Natural killer cell treated with Interleukin-12 subunit alpha and Interleukin-12 subunit beta and Interleukin-15 and Interleukin-18, amount 100 ng/mL, for 72 hours (primary cell): ENCODE measurements around the gene PROM1. TPM values are rescaled to one million over a fixed set of nuclear protein-coding genes. Genes with fewer than 3 reads are reported as not detected.

Source experiments
- ATAC-seq, 2 donors: fragments of 150-1000 bp; cut with Tn5 transposase in 1 of 2; sonication (Bioruptor Pico), chemical (Tn5 transposase) in 1 of 2; 2 replicates each; pipeline ENCODE4 v1.10.0; 2021
- DNase-seq: peaks from one replicate; pipeline ENCODE4 v3.0.0; 2022; ENCODE audit warnings: low spot score
- H3K27ac Mint-ChIP-seq, 2 donors: 1 replicate in 1 of 2; 2 replicates in 1 of 2; pipeline ENCODE4 v1.8.0; 2022; ENCODE audit warnings: mixed read lengths in 2 of 2, mild to moderate bottlenecking in 1 of 2, moderate library complexity in 1 of 2
- H3K27me3 Mint-ChIP-seq, 2 donors: 1 replicate in 1 of 2; 2 replicates in 1 of 2; pipeline ENCODE4 v1.8.0; 2022; ENCODE audit warnings: mixed read lengths in 2 of 2
- H3K36me3 Mint-ChIP-seq: one replicate; pipeline ENCODE4 v1.8.0; 2022; ENCODE audit warnings: mixed read lengths
- H3K4me1 Mint-ChIP-seq, 2 donors: 1 replicate in 1 of 2; 2 replicates in 1 of 2; pipeline ENCODE4 v1.8.0; 2022; ENCODE audit warnings: low read depth in 2 of 2, mixed read lengths in 2 of 2, mild to moderate bottlenecking in 1 of 2
- H3K4me3 Mint-ChIP-seq: one replicate; pipeline ENCODE4 v1.8.0; 2022; ENCODE audit warnings: mixed read lengths
- H3K9me3 Mint-ChIP-seq: 2 replicates; pipeline ENCODE4 v1.8.0; 2022; ENCODE audit warnings: mixed read lengths
- total RNA-seq, 2 donors: library from RNA; stranded (reverse); gene quantifications; one replicate each; pipeline ENCODE4 v1.2.3, GENCODE V29; 2022

Gene PROM1
- total RNA-seq, 2 donors from 2014 or later, result 0.24 to 0.92 TPM

- Mint-ChIP-seq H3K4me3 (no peak overlapping the region), H3K36me3 (no peaks in the 10 kb centered on the region), H3K27me3 (peaks cover 18 to 25% of the 10 kb centered on the region in 2 donors), H3K27ac (no peak overlapping the region), H3K4me1 (no peaks in the 10 kb centered on the region), H3K9me3 (no peaks in the 10 kb centered on the region)
- no peak for DNase-seq
- no peak for ATAC-seq
Observed at GRCh38 chr4:15920723-15921591, 162.9 kb downstream of the PROM1 start.

- H3K4me1 Mint-ChIP-seq, result peaks cover 11 to 15% of the 10 kb centered on the region in 2 donors
- H3K27ac Mint-ChIP-seq, result no peak overlapping the region
- ATAC-seq (no peak), DNase-seq (no peak)
- peaks cover 10 to 20% of the 10 kb centered on the region in 2 donors for H3K27me3 Mint-ChIP-seq
- H3K36me3 Mint-ChIP-seq, result no peaks in the 10 kb centered on the region
- H3K4me3 Mint-ChIP-seq, result no peak overlapping the region
- no peaks in the 10 kb centered on the region for H3K9me3 Mint-ChIP-seq
Observed at GRCh38 chr4:15918484-15919129, 165.2 kb downstream of the PROM1 start.

Other genes with a start within 250 kb of the PROM1 start
- not detected for gene FGFBP1, start 145.3 kb downstream of the PROM1 start, total RNA-seq
- gene FGFBP2, start 120.8 kb downstream of the PROM1 start, total RNA-seq, result 10 to 100 TPM in 1 of 2 donors, 1 to 10 TPM in 1; 5.1 to 12.4 TPM
- 10 to 100 TPM; 36.8 to 37.9 TPM for gene TAPT1, start 142.4 kb upstream of the PROM1 start, total RNA-seq